GM23338 (cell line): Measurements from ENCODE around the gene LRSAM1. TPM values are rescaled to one million over a fixed set of nuclear protein-coding genes. Genes with fewer than 3 reads are reported as not detected.

ENCODE experiments used
- ATAC-seq: fragments of 200-7000 bp; cut with Tn5 transposase; 3 replicates; pipeline ENCODE4 v1.9.1; 2020
- DNase-seq: peaks from one replicate; pipeline ENCODE4 v3.0.0-alpha.2; 2015; ENCODE audit warnings: low spot score
- H2AFZ ChIP-seq: fragments of 200-600 bp; sonication (generic); 2 replicates; pipeline ENCODE4 v1.8.0; 2016; ENCODE audit warnings: antibody characterized with exemption, mild to moderate bottlenecking, moderate library complexity
- H3F3A ChIP-seq: fragments of 200-600 bp; sonication (generic); replicated peaks from 2 replicates; pipeline ENCODE4 v1.8.0; 2017; ENCODE audit warnings: antibody characterized with exemption, mixed run types, low read depth
- H3K27ac ChIP-seq: fragments of 200-600 bp; sonication (generic); 2 replicates; pipeline ENCODE4 v1.6.1; 2016; ENCODE audit warnings: low read depth
- H3K27me3 ChIP-seq: fragments of 200-600 bp; sonication (generic); 2 replicates; pipeline ENCODE4 v1.8.0; 2016; ENCODE audit warnings: mild to moderate bottlenecking, mixed run types, moderate library complexity; ENCODE audit not compliant: insufficient read depth
- H3K36me3 ChIP-seq: fragments of 200-600 bp; sonication (generic); 2 replicates; pipeline ENCODE4 v1.8.0; 2016; ENCODE audit warnings: mild to moderate bottlenecking; ENCODE audit not compliant: insufficient read depth
- H3K4me1 ChIP-seq: fragments of 200-600 bp; sonication (generic); 2 replicates; pipeline ENCODE4 v1.8.0; 2016; ENCODE audit warnings: mild to moderate bottlenecking, moderate library complexity; ENCODE audit not compliant: insufficient read depth
- H3K4me2 ChIP-seq: fragments of 200-600 bp; sonication (generic); 2 replicates; pipeline ENCODE4 v1.7.1; 2017; ENCODE audit warnings: mixed run types
- H3K4me3 ChIP-seq: fragments of 200-600 bp; sonication (generic); 2 replicates; pipeline ENCODE4 v1.6.1; 2016; ENCODE audit warnings: mixed run types
- H3K79me2 ChIP-seq: fragments of 200-600 bp; sonication (generic); replicated peaks from 2 replicates; pipeline ENCODE4 v1.8.0; 2017; ENCODE audit warnings: mild to moderate bottlenecking; ENCODE audit not compliant: insufficient read depth
- H3K9me2 ChIP-seq: fragments of 200-600 bp; sonication (generic); 2 replicates; pipeline ENCODE4 v1.8.0; 2017; ENCODE audit not compliant: insufficient read depth
- H4K20me1 ChIP-seq: fragments of 200-600 bp; sonication (generic); replicated peaks from 2 replicates; pipeline ENCODE4 v1.8.0; 2017; ENCODE audit warnings: mild to moderate bottlenecking; ENCODE audit not compliant: insufficient read depth
- H3K27ac Mint-ChIP-seq: 2 replicates; pipeline ENCODE4 v1.8.0; 2020; ENCODE audit warnings: inconsistent platforms, mild to moderate bottlenecking, moderate library complexity, mixed read lengths
- H3K27me3 Mint-ChIP-seq: 3 replicates; pipeline ENCODE4 v1.8.0; 2022; ENCODE audit warnings: low read depth, mild to moderate bottlenecking, moderate library complexity, mixed read lengths, inconsistent platforms; ENCODE audit not compliant: insufficient read depth, poor library complexity
- H3K36me3 Mint-ChIP-seq: 3 replicates; pipeline ENCODE4 v1.8.0; 2021; ENCODE audit warnings: low read depth, mild to moderate bottlenecking, inconsistent platforms, moderate library complexity, mixed read lengths
- H3K4me1 Mint-ChIP-seq: 3 replicates; pipeline ENCODE4 v1.8.0; 2020; ENCODE audit warnings: mild to moderate bottlenecking, inconsistent platforms, mixed read lengths
- H3K4me3 Mint-ChIP-seq: 3 replicates; pipeline ENCODE4 v1.8.0; 2021; ENCODE audit warnings: moderate library complexity, mild to moderate bottlenecking, inconsistent platforms, mixed read lengths
- H3K9me3 Mint-ChIP-seq: 3 replicates; pipeline ENCODE4 v1.8.0; 2020; ENCODE audit warnings: moderate library complexity, mild to moderate bottlenecking, inconsistent platforms, mixed read lengths
- CREB1 ChIP-seq: fragments of 250-450 bp; sonication (Bioruptor Pico); IDR thresholded peaks from 2 replicates; pipeline ENCODE4 v1.5.0; 2020; ENCODE audit warnings: low read depth, mild to moderate bottlenecking, moderate library complexity
- CTCF ChIP-seq, 2 experiments: fragments of 200-600 bp in 1 of 2; sonication (generic) in 1 of 2; conservative IDR thresholded peaks; 2 replicates each; pipeline versions ENCODE4 v1.5.1 to v1.6.1; 2016 to 2017; ENCODE audit warnings: antibody characterized with exemption in 2 of 2, low read depth in 2 of 2, mild to moderate bottlenecking in 2 of 2, moderate library complexity in 1 of 2
- ETS1 ChIP-seq: IDR thresholded peaks from 2 replicates; pipeline ENCODE4 v1.6.1; 2016; ENCODE audit warnings: antibody characterized with exemption
- EZH2phosphoT487 ChIP-seq: fragments of 200-600 bp; sonication (generic); IDR thresholded peaks from one replicate; pipeline ENCODE4 v1.8.1; 2018; ENCODE audit warnings: antibody characterized with exemption; ENCODE audit not compliant: unreplicated experiment
- JUNB ChIP-seq: IDR thresholded peaks from one replicate; pipeline ENCODE4 v1.6.1; 2016; ENCODE audit warnings: antibody characterized with exemption; ENCODE audit not compliant: unreplicated experiment
- NANOG ChIP-seq: IDR thresholded peaks from 2 replicates; pipeline ENCODE4 v1.6.1; 2016; ENCODE audit warnings: antibody characterized with exemption, borderline replicate concordance
- POLR2AphosphoS5 ChIP-seq: IDR thresholded peaks from 2 replicates; pipeline ENCODE4 v1.6.1; 2016; ENCODE audit warnings: antibody characterized with exemption, low read depth
- STAT1 ChIP-seq: IDR thresholded peaks from one replicate; pipeline ENCODE4 v1.6.1; 2016; ENCODE audit warnings: antibody characterized with exemption; ENCODE audit not compliant: unreplicated experiment
- ZNF114 ChIP-seq: fragments of 250-450 bp; sonication (Bioruptor Pico); IDR thresholded peaks from 2 replicates; pipeline ENCODE4 v1.5.0; 2020; ENCODE audit warnings: mild to moderate bottlenecking, moderate library complexity
- ZNF462 ChIP-seq: fragments of 250-450 bp; sonication (Bioruptor Pico); IDR thresholded peaks from 2 replicates; pipeline ENCODE4 v1.5.0; 2020; ENCODE audit warnings: mild to moderate bottlenecking, moderate library complexity
- polyA plus RNA-seq: library from polyadenylated mRNA; unstranded; fragments of >200 nt; fragmentation: Nextera tagmentation; extraction: Ambion mirVana; gene quantifications from 2 replicates; pipeline ENCODE4 v1.2.1, GENCODE V29; 2016
- total RNA-seq: library from RNA; depleted of rRNA; stranded (reverse); fragments of >200 nt; shearing (Covaris generic); gene quantifications from 2 replicates; pipeline ENCODE4 v1.2.3, GENCODE V29; 2014

The LRSAM1 gene
- total and polyA plus RNA-seq, 2 experiments from 2014 or later, result 12.8 to 21.9 TPM

GRCh38 chr9:127517620-127518019, 66.3 kb downstream of the LRSAM1 start (continued):
- TF ChIP-seq CTCF (conservative IDR thresholded peaks at IDR 0.05; ENCODE audit: low read depth in 2 of 2) (no peak), NANOG (no peak), JUNB (no peak), POLR2AphosphoS5 (no peak)

- H3K9me3 Mint-ChIP-seq, result peaks cover 13% of the 10 kb centered on the region
- no peak overlapping the region for H3K27ac ChIP-seq
- ATAC-seq (no peak), DNase-seq (no peak)
- peaks cover 11% of the 10 kb centered on the region for H3K36me3 ChIP-seq
- no peak overlapping the region for H3K27ac Mint-ChIP-seq
- H3K27me3 ChIP-seq, result no peaks in the 10 kb centered on the region
- peaks cover 8% of the 10 kb centered on the region for H3K27me3 Mint-ChIP-seq
- no peak overlapping the region for H3K4me2 ChIP-seq
- H3K4me3 ChIP-seq, result no peak overlapping the region
- H3K9me2 ChIP-seq, result no peaks in the 10 kb centered on the region
- H3F3A ChIP-seq, result no peaks in the 10 kb centered on the region
- H3K79me2 ChIP-seq, result no peaks in the 10 kb centered on the region
- no peak overlapping the region for H3K4me3 Mint-ChIP-seq
- no peaks in the 10 kb centered on the region for H4K20me1 ChIP-seq
- no peak overlapping the region for H2AFZ ChIP-seq
- peaks cover 15% of the 10 kb centered on the region for H3K4me1 Mint-ChIP-seq
- H3K36me3 Mint-ChIP-seq, result peaks cover 52% of the 10 kb centered on the region
- H3K4me1 ChIP-seq, result peaks cover 6% of the 10 kb centered on the region
- TF ChIP-seq ZNF462 (CRISPR knock-in tag), result no peak
- TF ChIP-seq EZH2phosphoT487, result no peak
- no peak for TF ChIP-seq CTCF (conservative IDR thresholded peaks at IDR 0.05; ENCODE audit: low read depth in 2 of 2)
- TF ChIP-seq ETS1, result no peak
- no peak for TF ChIP-seq STAT1
- TF ChIP-seq JUNB, result no peak
- no peak for TF ChIP-seq CREB1 (CRISPR knock-in tag)
- TF ChIP-seq NANOG, result no peak
- no peak for TF ChIP-seq ZNF114 (CRISPR knock-in tag)
- no peak for TF ChIP-seq POLR2AphosphoS5
Observed at GRCh38 chr9:127518091-127518856, 67.0 kb downstream of the LRSAM1 start.
